ENCODE results near the gene MYLK2. TPM values are rescaled to one million over a fixed set of nuclear protein-coding genes. Genes with fewer than 3 reads are reported as not detected.

Gene MYLK2
- total and polyA plus RNA-seq, 3 donors from 2014 or later, result 1.2 to 1.6 (median 1.3) TPM

- TF ChIP-seq POLR2A (IDR thresholded peaks at IDR 0.05) (no peak), CTCF (IDR thresholded peaks at IDR 0.05) (no peak)
- 77 to 79% methylated on average over 7 to 8 of the region's 8 CpGs for WGBS, 2 donors
- intact Hi-C loops (cut with DNase I; ENCODE audit: low total_unique reads), result no loop called here
- peaks cover 15% of the 10 kb centered on the region for H3K4me1 ChIP-seq
- no peak overlapping the region for H3K4me3 ChIP-seq
- no peak overlapping the region for H3K27ac ChIP-seq
- no peaks in the 10 kb centered on the region for H3K36me3 ChIP-seq (ENCODE audit: low read depth, missing control alignments)
- no peaks in the 10 kb centered on the region for H3K27me3 ChIP-seq
- DNase-seq, result no peak
- no peaks in the 10 kb centered on the region for H3K9me3 ChIP-seq
Observed at GRCh38 chr20:31818376-31818908, 714 bp upstream of the MYLK2 start.

GRCh38 chr20:31820228-31820627 is 1.1 kb downstream of the MYLK2 start:
- intact Hi-C loops (cut with DNase I; ENCODE audit: low total_unique reads), result loop anchor here (10.0 kb wide), 1 partner anchor 135 kb away; the partner anchor contains the start of gene PDRG1
- Histone ChIP-seq H3K27ac (no peak overlapping the region), H3K36me3 (ENCODE audit: low read depth, missing control alignments) (no peaks in the 10 kb centered on the region), H3K9me3 (no peaks in the 10 kb centered on the region), H3K4me3 (no peak overlapping the region), H3K4me1 (peaks cover 15% of the 10 kb centered on the region), H3K27me3 (no peaks in the 10 kb centered on the region)
- TF ChIP-seq CTCF (IDR thresholded peaks at IDR 0.05) (no peak), POLR2A (IDR thresholded peaks at IDR 0.05) (no peak)
- no peak for DNase-seq
- 73 to 87% methylated on average over 4 to 5 of the region's 6 CpGs for WGBS, 2 donors

DNA sequence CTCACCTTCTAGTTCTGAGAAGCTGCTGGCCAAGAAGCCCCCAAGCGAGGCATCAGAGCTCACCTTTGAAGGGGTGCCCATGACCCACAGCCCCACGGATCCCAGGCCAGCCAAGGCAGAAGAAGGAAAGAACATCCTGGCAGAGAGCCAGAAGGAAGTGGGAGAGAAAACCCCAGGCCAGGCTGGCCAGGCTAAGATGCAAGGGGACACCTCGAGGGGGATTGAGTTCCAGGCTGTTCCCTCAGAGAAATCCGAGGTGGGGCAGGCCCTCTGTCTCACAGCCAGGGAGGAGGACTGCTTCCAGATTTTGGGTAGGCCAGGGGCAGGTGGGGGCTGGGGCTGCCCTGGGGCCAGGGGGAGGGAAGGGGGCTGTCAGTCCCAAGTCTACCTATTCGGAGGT is 2.3 kb downstream of the MYLK2 start:
- no peak overlapping the region for H3K27ac ChIP-seq
- TF ChIP-seq CTCF (IDR thresholded peaks at IDR 0.05), result no peak
- no peak for TF ChIP-seq POLR2A (IDR thresholded peaks at IDR 0.05)
- 49 to 75% methylated on average over 5 of the region's 5 CpGs for WGBS, 2 donors
- intact Hi-C loops (cut with DNase I; ENCODE audit: low total_unique reads), result loop anchor here (10.0 kb wide), 1 partner anchor 133 kb away; the partner anchor contains the start of gene PDRG1
- DNase-seq, result no peak
- H3K4me3 ChIP-seq, result no peak overlapping the region
- H3K9me3 ChIP-seq, result no peaks in the 10 kb centered on the region
- H3K27me3 ChIP-seq, result no peaks in the 10 kb centered on the region
- peaks cover 10% of the 10 kb centered on the region for H3K4me1 ChIP-seq
- no peaks in the 10 kb centered on the region for H3K36me3 ChIP-seq (ENCODE audit: low read depth, missing control alignments)

GRCh38 chr20:31822421-31823330 is 3.5 kb downstream of the MYLK2 start:
- no peaks in the 10 kb centered on the region for H3K9me3 ChIP-seq
- peak; percentile 85 for DNase-seq
- TF ChIP-seq CTCF (IDR thresholded peaks at IDR 0.05) (peak; percentile 98 to 100 (median 99)), POLR2A (IDR thresholded peaks at IDR 0.05) (no peak)
- H3K4me3 ChIP-seq, result no peak overlapping the region
- intact Hi-C loops (cut with DNase I; ENCODE audit: low total_unique reads), result loop anchor here (10.0 kb wide), 1 partner anchor 132 kb away; the partner anchor contains the start of gene PDRG1
- 4 to 7% methylated on average over 27 to 29 of the region's 29 CpGs for WGBS, 2 donors
- no peak overlapping the region for H3K27ac ChIP-seq
- H3K27me3 ChIP-seq, result no peaks in the 10 kb centered on the region
- H3K4me1 ChIP-seq, result peaks cover 10% of the 10 kb centered on the region
- no peaks in the 10 kb centered on the region for H3K36me3 ChIP-seq (ENCODE audit: low read depth, missing control alignments)
